ENCODE measurements around the gene GALNS.
"Not testable (repeated sequence)": the region's sequence is repeated elsewhere in the genome, so short reads cannot be mapped to it uniquely, and the experiment has no call there.

GALNS gene

GRCh38 chr16:88889702-88890352 is 33.1 kb upstream of the GALNS start:
- not testable (repeated sequence) for DNase-seq (ENCODE audit: low spot score)

- no peak for DNase-seq (ENCODE audit: low spot score)
These were observed 32.0 kb upstream of the GALNS start for GRCh38 chr16:88888461-88889387.

GRCh38 chr16:88888057-88888456 is 31.3 kb upstream of the GALNS start:
- DNase-seq (ENCODE audit: low spot score): no peak

DNA sequence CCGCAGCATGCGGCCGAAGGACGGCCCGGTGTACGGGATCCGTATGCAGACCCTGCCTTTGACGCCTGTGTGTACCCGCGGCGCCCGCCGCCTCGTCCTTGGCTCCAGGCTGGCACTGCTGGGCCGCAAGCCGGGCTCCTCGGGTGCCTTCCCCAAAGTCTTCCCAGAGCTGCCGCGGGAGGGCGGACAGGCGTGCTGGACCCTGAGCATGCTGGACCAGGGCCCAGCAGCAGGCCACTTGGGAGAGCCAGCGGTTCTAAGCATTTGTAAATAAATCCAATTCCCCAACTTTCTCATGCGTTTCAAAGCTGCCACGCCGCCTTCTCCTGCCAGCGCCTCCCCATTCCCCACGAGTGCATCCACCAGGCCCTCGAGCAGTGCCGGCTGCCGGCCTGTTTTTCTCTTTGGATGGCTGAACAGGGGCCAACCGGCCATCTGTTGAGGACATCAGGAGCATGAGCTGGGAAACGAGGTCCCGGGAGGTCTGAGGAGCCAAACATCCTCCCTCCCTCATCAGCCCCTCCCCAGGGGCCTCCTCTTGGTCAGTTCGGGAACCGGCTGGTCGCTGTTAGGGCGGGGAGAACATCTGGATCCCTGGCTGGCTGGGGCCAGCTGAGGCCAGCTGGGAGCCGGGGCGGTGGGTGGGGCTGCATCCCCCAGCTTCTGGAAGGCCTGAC is 30.2 kb upstream of the GALNS start:
- no peak for DNase-seq (ENCODE audit: low spot score)

DNA sequence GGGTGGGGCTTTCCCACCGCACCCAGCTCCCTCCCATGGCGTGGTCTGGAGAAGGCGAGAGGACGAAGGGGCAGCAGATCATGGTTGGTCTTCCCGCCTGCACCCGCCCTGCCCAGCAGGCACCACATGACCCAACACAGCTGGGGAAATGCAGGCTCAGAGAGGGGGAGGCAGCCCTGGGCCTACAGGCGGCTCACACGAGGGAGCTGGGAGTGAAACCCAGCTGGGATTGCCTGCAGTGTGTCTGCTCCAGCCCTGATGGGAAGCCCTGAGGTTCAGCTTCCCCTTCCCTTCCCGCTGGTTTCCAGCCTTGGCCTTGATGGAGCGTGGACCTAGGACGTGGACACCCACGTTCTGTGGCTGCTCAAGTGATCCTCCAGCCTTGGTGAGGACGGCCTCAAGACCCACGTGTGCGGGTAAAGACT is 29.7 kb upstream of the GALNS start:
- no peak for DNase-seq (ENCODE audit: low spot score)

- no peak for DNase-seq (ENCODE audit: low spot score)
These were observed 29.0 kb upstream of the GALNS start for GRCh38 chr16:88885693-88886280.

GRCh38 chr16:88884569-88885271 is 28.0 kb upstream of the GALNS start:
- DNase-seq (ENCODE audit: low spot score): no peak

- DNase-seq (ENCODE audit: low spot score): no peak
These were observed 27.2 kb upstream of the GALNS start for GRCh38 chr16:88883946-88884345.

GRCh38 chr16:88883117-88883895 is 26.6 kb upstream of the GALNS start:
- no peak for DNase-seq (ENCODE audit: low spot score)

DNA sequence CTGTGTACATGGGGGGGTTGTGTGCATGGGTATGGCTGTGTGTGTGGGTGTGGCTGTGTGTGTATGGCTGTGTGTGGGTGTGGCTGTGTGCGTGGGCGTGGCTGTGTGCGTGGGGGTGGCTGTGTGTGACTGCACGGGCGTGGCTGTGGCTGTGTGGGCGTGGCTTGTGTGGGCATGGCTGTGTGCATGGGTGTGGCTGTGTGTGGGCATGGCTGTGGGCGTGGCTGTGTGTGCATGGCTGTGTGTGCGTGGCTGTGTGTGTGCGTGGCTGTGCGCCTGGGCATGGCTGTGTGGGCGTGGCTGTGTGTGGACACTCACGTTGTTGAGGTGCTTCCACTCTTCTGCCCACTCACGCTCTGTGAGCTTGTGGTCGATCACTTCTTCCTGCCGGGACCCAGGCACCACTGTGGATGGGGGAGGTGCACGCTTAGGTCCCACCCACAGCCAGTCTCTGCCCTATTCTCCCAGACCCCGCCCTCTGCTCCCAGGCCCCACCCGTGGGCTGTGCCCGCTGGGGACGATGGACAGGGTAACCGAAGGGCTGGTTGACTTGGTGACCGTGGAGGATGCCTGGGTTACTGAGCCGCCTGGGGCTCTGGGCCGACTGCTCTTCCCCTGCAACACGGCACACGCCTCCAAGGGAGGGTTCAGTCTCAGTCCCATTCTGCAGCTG is 25.7 kb upstream of the GALNS start:
- DNase-seq (ENCODE audit: low spot score): peak; percentile 4

DNA sequence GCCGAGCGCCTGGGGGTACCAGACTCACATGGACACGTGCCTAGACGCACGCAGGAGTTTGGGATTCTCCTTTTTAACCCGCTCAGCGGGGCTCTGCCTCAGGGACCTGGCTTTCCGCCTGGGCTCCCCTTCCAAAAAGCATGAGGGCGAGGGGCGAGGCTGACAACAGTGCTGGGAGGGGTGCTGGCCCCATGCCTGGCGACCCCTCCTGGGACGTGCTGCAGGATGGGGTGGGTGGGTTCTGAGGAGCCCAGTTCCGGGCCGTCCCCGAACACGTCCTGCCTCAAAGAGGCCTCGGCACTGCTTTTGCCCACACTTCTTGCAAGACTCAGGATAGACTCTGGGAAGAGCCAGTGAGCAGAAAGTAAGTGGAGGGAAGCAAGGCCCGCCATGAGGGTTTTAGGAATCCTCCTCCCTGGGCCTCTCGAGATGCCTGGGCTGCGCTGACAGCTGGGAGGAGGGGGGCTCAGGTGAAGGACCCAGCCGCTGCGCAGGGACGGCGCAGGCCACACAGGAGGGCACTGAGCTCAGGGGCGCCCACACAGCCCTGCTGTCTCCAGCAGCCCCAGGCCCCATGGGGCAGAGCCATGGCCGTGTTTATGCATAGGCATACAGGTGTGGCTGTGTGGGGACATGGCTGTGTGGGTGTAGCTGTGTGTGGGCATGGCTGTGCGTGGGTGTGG is 25.1 kb upstream of the GALNS start:
- DNase-seq (ENCODE audit: low spot score): no peak

- no peak for DNase-seq (ENCODE audit: low spot score)
These were observed 24.4 kb upstream of the GALNS start for GRCh38 chr16:88881007-88881615.

DNA sequence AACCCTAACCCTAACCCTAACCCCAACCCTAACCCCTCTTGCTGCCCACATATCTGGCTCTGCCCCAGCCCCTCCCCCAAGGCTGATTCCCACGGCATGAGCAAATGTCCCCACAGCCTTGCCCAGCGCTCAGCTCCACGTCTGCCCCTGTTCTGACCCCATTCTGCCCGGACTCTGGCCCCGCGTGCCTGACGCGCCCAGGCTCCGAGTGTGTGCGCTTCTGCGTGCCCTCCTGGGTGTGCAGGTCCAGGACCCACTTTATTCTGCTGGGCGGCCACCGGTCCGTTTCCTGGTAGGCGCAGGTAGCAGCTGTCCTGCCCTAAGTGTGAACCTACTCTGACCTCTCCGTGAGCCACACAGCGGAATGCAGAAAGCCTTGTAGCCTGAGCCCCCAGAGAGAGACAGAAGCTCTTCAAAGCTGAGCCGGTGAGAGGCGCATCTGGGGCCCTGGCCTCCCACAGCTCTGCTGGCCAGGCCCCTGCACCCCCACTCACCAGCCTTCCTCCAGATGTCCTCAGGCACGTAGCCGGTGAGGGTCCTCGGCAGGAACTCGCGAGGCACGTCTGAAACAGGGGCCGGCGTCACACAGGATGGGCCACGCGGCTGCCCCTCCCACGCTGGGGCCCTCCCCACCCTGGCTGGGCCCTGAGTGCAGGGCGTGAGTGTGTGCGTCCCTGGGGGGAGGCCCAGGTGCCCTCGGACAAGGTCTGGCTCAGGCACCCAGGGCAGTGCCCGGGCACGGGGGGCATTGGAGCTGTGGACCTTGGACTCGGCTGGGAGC is 23.7 kb upstream of the GALNS start:
- no peak for DNase-seq (ENCODE audit: low spot score)

DNA sequence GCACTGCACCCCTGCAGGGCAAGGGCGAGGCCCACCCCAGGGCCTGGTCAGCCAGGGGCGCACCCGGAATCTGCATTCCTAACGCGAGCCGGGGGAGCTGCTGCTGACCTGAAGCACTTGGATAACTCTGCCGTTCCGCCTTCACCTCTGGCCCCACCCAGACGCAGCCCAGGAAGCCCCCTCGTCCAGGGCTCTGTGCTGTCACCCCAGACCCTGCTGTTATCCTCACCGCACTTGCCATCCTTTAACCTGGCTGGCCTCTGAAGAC is 23.0 kb upstream of the GALNS start:
- DNase-seq (ENCODE audit: low spot score): no peak

DNA sequence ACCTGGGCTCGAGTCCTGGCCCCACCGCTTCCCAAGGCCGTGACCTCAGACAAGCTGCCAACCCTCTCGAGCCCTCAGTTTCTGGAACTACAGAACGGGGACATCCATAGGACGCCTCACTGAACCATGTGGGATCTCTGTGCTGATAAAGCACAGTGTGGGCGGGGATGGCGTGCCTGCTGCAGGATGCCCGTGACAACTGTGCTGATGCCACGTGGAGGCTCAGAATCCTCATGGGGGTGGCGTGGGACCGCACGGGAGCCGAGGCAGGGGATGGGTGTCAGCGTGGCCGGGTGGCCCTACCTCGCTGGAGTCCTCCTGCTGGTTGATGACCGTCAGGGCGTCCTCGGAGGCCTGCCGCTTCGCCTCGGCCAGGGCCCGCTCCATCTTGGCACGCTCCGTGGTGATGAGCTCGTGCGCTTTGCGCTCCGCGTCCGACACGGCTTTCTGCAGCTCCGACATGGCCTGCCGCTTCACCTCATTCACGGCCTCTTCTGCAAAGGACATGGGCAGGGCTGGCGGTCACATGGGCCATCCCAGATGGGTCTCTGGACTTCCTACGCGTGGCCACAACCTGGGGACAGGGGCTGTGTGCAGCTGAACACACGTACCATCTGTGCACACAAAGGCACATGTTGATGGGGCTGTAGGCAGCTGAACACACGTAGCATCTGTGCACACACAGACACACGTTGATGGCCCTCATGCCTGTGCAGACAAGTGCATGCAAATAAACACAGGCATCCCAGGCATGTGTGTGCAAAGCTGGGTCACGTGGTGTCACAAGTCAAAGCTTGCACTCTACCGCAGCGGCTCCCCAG is 22.4 kb upstream of the GALNS start:
- no peak for DNase-seq (ENCODE audit: low spot score)

- no peak for DNase-seq (ENCODE audit: low spot score)
These were observed 21.6 kb upstream of the GALNS start for GRCh38 chr16:88878356-88878755.

- DNase-seq (ENCODE audit: low spot score): no peak
These were observed 21.0 kb upstream of the GALNS start for GRCh38 chr16:88877564-88878289.
